ENCODE data around the gene IKBKE.

IKBKE gene

DNA sequence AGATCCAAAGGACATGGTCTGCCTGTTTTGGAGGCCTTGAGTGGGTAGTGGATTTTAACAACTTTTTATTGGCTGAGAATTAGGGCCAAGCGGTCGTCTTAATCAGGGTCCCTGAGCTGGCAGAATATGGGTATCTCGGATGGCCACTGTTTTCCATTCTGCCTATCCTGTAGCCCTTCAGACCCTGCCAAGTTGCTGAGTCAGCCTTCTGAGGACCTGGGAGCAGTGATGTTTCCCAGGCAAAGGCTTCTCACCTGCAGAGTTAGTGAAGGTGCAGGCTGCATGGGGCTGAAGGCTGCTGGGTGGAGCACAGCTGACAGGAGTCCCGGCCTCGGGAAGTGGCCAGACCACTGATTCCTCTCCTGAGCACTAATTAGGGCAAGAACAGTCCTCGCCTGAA lies 48.5 kb downstream of the IKBKE start:
- no peak for DNase-seq (ENCODE audit: low read depth)
- TF ChIP-seq, protein P1, sequence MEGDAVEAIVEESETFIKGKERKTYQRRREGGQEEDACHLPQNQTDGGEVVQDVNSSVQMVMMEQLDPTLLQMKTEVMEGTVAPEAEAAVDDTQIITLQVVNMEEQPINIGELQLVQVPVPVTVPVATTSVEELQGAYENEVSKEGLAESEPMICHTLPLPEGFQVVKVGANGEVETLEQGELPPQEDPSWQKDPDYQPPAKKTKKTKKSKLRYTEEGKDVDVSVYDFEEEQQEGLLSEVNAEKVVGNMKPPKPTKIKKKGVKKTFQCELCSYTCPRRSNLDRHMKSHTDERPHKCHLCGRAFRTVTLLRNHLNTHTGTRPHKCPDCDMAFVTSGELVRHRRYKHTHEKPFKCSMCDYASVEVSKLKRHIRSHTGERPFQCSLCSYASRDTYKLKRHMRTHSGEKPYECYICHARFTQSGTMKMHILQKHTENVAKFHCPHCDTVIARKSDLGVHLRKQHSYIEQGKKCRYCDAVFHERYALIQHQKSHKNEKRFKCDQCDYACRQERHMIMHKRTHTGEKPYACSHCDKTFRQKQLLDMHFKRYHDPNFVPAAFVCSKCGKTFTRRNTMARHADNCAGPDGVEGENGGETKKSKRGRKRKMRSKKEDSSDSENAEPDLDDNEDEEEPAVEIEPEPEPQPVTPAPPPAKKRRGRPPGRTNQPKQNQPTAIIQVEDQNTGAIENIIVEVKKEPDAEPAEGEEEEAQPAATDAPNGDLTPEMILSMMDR (conservative IDR thresholded peaks at IDR 0.05; ENCODE audit: control insufficient read depth, insufficient read depth, low read depth, low read length): no peak
- no peak overlapping the region for H3K4me3 ChIP-seq (ENCODE audit: control insufficient read depth, low read depth, low read length)

DNA sequence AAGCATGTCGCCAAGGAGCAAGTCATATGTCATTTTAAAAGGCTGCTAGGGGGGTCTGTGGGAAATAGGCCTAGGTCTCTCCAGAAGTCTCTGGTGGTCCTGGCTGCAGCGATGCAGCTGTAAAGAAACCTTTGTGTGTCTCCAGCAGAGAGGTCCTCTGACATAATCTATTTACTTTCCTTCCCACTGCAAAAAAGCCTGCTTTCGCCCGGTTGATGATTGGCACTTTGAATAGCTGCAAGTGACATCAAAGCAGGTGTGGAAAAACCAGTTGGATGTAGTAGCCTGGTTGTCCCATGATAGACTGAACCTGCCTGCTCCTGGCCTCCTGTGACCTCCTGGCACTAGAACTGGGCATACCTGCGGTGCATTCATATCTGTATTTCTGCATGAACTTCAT lies 50.9 kb downstream of the IKBKE start:
- TF ChIP-seq, protein P1 (conservative IDR thresholded peaks at IDR 0.05; ENCODE audit: control insufficient read depth, insufficient read depth, low read depth, low read length): no peak
- no peak overlapping the region for H3K4me3 ChIP-seq (ENCODE audit: control insufficient read depth, low read depth, low read length)
- no peak for DNase-seq (ENCODE audit: low read depth)

DNA sequence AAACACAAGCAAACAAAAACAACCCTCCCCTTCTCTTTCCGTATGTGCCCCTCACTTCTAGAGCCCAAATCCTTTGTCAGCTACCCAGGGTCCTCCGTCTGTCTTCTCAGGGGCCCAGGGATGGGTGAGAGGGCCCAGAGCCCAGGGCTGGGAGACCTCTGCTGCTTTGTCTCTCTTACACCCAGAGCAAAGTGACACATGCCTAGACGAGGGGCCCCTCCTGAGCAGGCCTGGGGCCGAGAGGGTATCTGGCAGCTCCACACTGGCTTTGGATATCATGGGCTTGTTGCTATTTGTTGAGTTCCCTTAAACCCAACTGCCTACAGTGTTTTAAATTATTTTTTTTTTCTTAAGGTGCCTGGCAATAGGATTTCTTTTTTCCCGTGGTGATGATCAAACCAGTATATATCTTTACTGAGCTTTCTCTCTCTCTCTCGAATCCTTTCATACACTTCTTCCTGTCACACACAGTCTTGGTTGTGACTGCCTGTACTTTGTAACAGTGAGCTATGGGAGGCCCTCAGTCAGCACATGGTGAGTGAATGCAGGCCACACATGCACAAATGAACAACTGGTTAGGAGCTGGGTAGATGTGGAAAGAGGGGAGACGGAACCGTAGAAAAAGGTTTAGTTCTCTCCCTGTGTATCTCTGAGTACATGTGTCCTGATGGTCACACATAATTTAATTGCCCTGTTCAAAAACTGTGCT lies 51.6 kb downstream of the IKBKE start:
- TF ChIP-seq, protein P1 (conservative IDR thresholded peaks at IDR 0.05; ENCODE audit: control insufficient read depth, insufficient read depth, low read depth, low read length): no peak
- no peak for DNase-seq (ENCODE audit: low read depth)
- no peak overlapping the region for H3K4me3 ChIP-seq (ENCODE audit: control insufficient read depth, low read depth, low read length)

DNA sequence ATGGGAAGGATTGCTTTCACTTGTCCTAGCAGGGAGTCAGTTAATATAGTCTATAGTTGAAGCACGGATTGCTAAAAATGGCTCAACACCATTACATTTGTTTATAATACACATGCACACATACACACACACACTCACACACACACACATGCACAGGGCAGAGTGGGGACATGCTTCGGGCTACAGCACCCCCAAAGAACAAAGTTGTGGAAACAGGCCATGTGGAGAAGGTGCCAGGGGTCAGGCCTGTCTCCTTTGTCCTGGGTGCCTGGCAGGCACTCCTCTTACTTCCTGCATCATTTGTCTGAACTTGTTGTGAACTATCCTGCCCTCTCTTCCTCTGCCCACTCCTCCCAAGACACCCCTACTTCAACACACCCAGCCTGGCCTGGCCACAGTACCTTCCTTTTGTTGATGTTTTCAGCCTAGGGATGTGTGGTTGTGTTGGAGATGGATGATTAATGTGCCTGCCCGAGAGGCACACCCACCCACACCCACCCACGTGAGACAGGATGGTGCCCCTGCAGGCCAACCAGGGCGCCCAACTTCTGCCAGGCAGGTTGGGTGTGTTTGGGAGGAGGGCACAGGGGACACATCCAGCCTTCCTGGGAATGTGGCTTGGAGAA lies 54.6 kb downstream of the IKBKE start:
- DNase-seq (ENCODE audit: low read depth): no peak
- TF ChIP-seq, protein P1 (conservative IDR thresholded peaks at IDR 0.05; ENCODE audit: control insufficient read depth, insufficient read depth, low read depth, low read length): no peak
- no peak overlapping the region for H3K4me3 ChIP-seq (ENCODE audit: control insufficient read depth, low read depth, low read length)

DNA sequence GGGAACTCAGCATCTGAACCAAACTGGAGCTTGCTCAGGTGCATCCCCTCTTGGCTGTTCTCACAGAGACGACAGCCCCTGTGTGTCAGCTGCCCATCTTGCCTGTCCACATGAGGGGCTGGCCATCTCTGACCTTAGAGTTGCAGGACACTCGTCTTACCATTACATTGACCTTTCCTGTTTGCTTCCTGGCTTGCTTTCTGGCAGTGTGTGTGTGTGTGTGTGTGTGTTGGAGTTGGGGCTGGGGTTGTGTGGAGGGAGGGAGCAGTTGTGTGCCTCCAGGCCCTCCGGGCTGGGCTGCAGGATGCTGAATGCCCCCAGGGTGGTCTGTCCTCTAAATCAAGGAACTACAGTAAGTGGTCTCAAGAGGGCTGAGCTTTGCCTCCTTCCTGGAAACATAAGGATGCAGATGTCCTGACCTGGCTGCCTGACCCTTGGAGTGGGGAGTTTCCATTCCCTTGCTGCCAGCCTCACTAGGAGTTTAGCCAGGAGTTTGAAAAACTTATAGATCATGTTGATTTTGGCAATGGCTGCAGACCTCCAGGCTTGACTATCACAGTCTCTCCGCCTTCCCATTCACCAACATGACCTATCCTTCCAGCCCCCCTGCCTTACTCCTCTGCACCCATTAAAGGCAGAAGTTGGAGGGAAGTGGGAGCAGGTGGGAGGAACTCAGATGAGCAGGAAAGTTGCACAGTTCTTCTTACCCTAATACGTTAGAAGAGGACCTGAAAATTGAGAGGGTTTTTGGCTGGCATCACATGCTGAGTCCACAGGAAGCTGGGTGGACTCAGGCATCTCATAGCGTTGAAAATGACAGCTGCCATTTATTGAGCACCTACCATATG lies 56.0 kb downstream of the IKBKE start:
- H3K4me3 ChIP-seq (ENCODE audit: control insufficient read depth, low read depth, low read length): no peak overlapping the region
- TF ChIP-seq, protein P1 (conservative IDR thresholded peaks at IDR 0.05; ENCODE audit: control insufficient read depth, insufficient read depth, low read depth, low read length): no peak
- DNase-seq (ENCODE audit: low read depth): peak; percentile 25

DNA sequence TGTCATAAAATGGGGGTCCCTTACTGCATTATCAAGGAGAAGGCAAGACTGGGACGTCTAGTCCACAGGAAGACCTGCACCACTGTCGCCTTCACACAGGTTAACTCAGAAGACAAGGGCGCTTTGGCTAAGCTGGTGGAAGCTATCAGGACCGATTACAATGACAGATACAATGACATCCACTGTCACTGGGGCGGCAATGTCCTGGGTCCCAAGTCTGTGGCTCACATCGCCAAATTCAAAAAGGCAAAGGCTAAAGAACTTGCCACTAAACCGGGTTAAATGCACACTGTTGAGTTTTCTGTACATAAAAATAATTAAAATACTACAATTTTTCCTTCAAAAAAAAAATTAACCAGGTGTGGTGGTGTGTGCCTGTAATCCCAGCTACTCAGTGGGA lies 59.1 kb downstream of the IKBKE start:
- H3K4me3 ChIP-seq (ENCODE audit: control insufficient read depth, low read depth, low read length): no peak overlapping the region
- TF ChIP-seq, protein P1 (conservative IDR thresholded peaks at IDR 0.05; ENCODE audit: control insufficient read depth, insufficient read depth, low read depth, low read length): no peak
- no peak for DNase-seq (ENCODE audit: low read depth)
